A673 (cell line): Measurements from ENCODE around the gene ANKS3. TPM values are rescaled to one million over a fixed set of nuclear protein-coding genes. Genes with fewer than 3 reads are reported as not detected.
"Not testable (repeated sequence)": the region's sequence is repeated elsewhere in the genome, so short reads cannot be mapped to it uniquely, and the experiment has no call there.

Experiments used
- BruUV-seq: library from RNA; stranded (reverse); fragments of 400-500 nt; replicated peaks from 2 replicates; lab custom pipeline; 2021; lab: Mats Ljungman, UMichigan
- CTCF ChIA-PET: fragments of 300-600 bp; sonication (Branson Sonifier 250); formaldehyde crosslinking; loops from one replicate; lab custom pipeline; 2022; ENCODE audit warnings: antibody characterized with exemption; lab: Charles Lee
- POLR2A ChIA-PET: fragments of 300-600 bp; sonication (Branson Sonifier 250); formaldehyde crosslinking; loops from one replicate; lab custom pipeline; 2022; ENCODE audit warnings: antibody characterized with exemption; ENCODE audit not compliant: low non-redundant PET; lab: Charles Lee
- DNase-seq: peaks from one replicate; pipeline ENCODE4 v3.0.0-alpha.2; 2015; ENCODE audit warnings: low spot score
- H3K27ac ChIP-seq: fragments of 200-600 bp; sonication (generic); 2 replicates; pipeline ENCODE4 v1.5.1; 2016; ENCODE audit warnings: mixed run types, low read depth, mild to moderate bottlenecking, mixed read lengths, antibody characterized with exemption, low read length; ENCODE audit not compliant: poor library complexity, severe bottlenecking
- H3K27me3 ChIP-seq: fragments of 200-600 bp; sonication (generic); replicated peaks from 2 replicates; pipeline ENCODE4 v1.6.1; 2017; ENCODE audit warnings: mixed run types, low read depth, mild to moderate bottlenecking, mixed read lengths, antibody characterized with exemption, low read length; ENCODE audit not compliant: insufficient read depth, poor library complexity
- H3K36me3 ChIP-seq: fragments of 200-600 bp; sonication (generic); 2 replicates; pipeline ENCODE4 v1.6.1; 2016; ENCODE audit warnings: mixed run types, mild to moderate bottlenecking, mixed read lengths, antibody characterized with exemption, low read length; ENCODE audit not compliant: insufficient read depth, poor library complexity, severe bottlenecking
- H3K4me1 ChIP-seq: fragments of 200-600 bp; sonication (generic); 2 replicates; pipeline ENCODE4 v1.6.1; 2017; ENCODE audit warnings: mixed run types, mild to moderate bottlenecking, mixed read lengths, antibody characterized with exemption, low read length; ENCODE audit not compliant: insufficient read depth, poor library complexity, severe bottlenecking
- H3K4me3 ChIP-seq: fragments of 200-600 bp; sonication (generic); 2 replicates; pipeline ENCODE4 v1.5.1; 2016; ENCODE audit warnings: low read depth, mixed run types, mild to moderate bottlenecking, mixed read lengths, low read length; ENCODE audit not compliant: poor library complexity, severe bottlenecking
- H3K9me3 ChIP-seq: fragments of 200-600 bp; sonication (generic); 2 replicates; pipeline ENCODE4 v1.6.1; 2016; ENCODE audit warnings: mixed run types, low read depth, mild to moderate bottlenecking, mixed read lengths, antibody characterized with exemption, low read length; ENCODE audit not compliant: poor library complexity, severe bottlenecking
- EZH2 ChIP-seq: fragments of 200-600 bp; sonication (generic); IDR thresholded peaks from 2 replicates; pipeline ENCODE4 v1.6.1; 2017; ENCODE audit warnings: borderline replicate concordance, low read depth, mild to moderate bottlenecking, mixed read lengths, antibody characterized with exemption, low read length; ENCODE audit not compliant: poor library complexity, severe bottlenecking
- intact Hi-C: fragments of 100-400 bp; cut with micrococcal nuclease; formaldehyde crosslinking; loops from one replicate; pipeline ENCODE4 v1.10.0; 2022; ENCODE audit not compliant: unreplicated experiment
- total RNA-seq: library from RNA; stranded (reverse); gene quantifications from 2 replicates; pipeline ENCODE4 v1.2.3, GENCODE V29; 2021
- TF ChIP-seq, protein P1 (sequence below): fragments of 300-800, 200-600 bp; sonication (generic); conservative IDR thresholded peaks from 2 replicates; pipeline ENCODE4 v1.5.1; 2017; ENCODE audit warnings: low read depth, mild to moderate bottlenecking, antibody characterized with exemption, low read length, moderate library complexity, mixed read lengths

Gene ANKS3
- total RNA-seq, 1 experiment from 2014 or later: 26.9 TPM

DNA sequence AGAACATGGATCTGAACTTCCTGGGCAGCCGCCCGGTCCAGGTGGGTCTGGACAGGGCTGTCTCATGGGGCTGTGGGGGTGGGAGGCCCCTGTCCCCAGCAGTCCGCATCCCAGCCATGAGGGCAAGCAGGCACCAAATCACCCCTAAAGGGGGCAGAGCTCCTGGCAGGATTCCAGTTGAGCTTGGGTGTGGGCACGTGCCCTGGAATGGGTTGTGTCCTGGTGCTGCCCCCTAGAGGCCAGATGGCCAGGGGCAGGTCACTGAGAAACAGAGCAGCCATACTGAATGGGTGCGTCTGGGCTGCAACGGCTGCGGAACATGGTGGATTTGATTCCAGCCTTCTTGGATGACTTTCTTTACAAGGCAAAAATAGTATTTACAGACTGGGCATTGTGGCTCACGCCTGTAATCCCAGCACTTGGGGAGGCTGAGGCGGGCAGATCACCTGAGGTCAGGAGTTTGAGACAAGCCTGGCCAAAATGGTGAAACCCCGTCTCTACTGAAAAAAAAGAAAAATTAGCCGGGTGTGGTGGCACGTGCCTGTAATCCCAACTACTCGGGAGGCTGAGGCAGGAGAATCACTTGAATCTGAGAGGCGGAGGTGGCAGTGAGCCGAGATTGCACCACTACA lies 83.5 kb downstream of the ANKS3 start:
- TF ChIP-seq, protein P1, sequence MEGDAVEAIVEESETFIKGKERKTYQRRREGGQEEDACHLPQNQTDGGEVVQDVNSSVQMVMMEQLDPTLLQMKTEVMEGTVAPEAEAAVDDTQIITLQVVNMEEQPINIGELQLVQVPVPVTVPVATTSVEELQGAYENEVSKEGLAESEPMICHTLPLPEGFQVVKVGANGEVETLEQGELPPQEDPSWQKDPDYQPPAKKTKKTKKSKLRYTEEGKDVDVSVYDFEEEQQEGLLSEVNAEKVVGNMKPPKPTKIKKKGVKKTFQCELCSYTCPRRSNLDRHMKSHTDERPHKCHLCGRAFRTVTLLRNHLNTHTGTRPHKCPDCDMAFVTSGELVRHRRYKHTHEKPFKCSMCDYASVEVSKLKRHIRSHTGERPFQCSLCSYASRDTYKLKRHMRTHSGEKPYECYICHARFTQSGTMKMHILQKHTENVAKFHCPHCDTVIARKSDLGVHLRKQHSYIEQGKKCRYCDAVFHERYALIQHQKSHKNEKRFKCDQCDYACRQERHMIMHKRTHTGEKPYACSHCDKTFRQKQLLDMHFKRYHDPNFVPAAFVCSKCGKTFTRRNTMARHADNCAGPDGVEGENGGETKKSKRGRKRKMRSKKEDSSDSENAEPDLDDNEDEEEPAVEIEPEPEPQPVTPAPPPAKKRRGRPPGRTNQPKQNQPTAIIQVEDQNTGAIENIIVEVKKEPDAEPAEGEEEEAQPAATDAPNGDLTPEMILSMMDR: peak; percentile 78
- H3K4me3 ChIP-seq, POLR2A ChIA-PET, H3K27me3 ChIP-seq, H3K27ac ChIP-seq, H3K4me1 ChIP-seq, BruUV-seq, H3K9me3 ChIP-seq, H3K36me3 ChIP-seq, intact Hi-C loops: not testable (repeated sequence)
- CTCF ChIA-PET: interaction anchor here (0.6 to 0.7 kb wide), 2 partner anchors 12 to 378 kb away, joined by 3 to 11 read pairs; partner anchors contain the start of gene TFAP4
- DNase-seq: peak; percentile 73

DNA sequence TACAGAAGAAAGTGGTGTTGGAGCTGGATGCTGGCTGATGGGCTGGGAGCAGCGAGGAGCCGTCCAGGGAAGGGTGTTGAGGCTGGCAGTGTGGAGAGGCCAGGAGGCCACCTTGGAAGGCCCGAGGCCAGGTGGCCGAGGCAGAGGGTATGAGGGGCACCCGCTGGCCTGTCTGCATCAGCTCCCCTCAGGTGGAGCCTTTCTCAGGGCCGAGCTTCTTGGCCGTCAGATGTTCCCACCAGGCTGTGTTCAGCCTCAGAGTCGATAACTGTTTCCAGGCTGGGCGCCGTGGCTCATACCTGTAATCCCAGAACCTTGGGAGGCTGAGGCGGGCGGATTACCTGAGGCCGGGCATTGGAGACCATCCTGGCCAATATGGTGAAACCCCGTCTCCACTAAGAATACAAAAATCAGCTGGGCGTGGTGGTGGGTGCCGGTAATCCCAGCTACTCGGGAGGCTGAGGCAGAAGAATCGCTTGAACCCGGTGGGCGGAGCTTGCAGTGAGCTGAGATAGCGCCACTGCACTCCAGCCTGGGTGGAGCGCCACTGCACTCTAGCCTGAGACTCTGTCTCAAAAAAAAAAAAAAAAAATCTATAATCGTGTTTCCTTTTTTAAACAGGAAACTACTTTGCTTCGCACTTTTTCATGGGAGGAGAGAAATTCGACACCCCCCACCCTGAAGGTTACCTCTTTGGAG lies 84.2 kb downstream of the ANKS3 start:
- CTCF ChIA-PET: no interaction called here
- H3K27ac ChIP-seq: no peak overlapping the region
- H3K4me1 ChIP-seq: no peaks in the 10 kb centered on the region
- no peaks in the 10 kb centered on the region for H3K27me3 ChIP-seq
- BruUV-seq: no TSS peak
- no peak for DNase-seq
- POLR2A ChIA-PET: no interaction called here
- peaks cover 7% of the 10 kb centered on the region for H3K36me3 ChIP-seq
- no peak overlapping the region for H3K4me3 ChIP-seq
- intact Hi-C loops: no loop called here
- TF ChIP-seq EZH2: no peak
- TF ChIP-seq, protein P1: no peak
- H3K9me3 ChIP-seq: no peaks in the 10 kb centered on the region

DNA sequence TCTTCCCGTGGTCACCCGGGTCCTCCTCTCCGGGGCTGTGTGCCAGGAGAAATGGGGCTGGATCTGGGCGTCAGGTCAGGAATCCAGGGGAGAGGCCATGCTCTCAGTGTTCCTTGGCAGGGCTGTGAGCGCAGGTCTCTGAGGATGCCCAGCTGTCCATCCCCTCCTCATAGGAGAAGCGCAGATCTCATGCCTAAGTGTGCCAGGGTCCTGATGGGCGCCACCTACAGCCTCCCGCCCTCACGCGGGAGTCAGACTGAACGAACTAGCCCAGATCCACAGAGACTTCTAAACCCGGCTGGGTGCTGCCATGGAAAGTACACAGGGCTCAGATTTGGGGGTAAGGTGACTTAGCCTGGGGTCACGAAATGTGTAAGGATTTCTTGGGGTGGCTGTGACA lies 85.2 kb downstream of the ANKS3 start:
- no peak for DNase-seq
- no TSS peak for BruUV-seq
- H3K27ac ChIP-seq: no peak overlapping the region
- TF ChIP-seq, protein P1: no peak
- no peak for TF ChIP-seq EZH2
- H3K27me3 ChIP-seq: no peaks in the 10 kb centered on the region
- peaks cover 5% of the 10 kb centered on the region for H3K36me3 ChIP-seq
- no peak overlapping the region for H3K4me3 ChIP-seq
- no peaks in the 10 kb centered on the region for H3K9me3 ChIP-seq
- intact Hi-C loops: no loop called here
- no peaks in the 10 kb centered on the region for H3K4me1 ChIP-seq
- ChIA-PET CTCF (no interaction called here), POLR2A (no interaction called here)
